Measurements from ENCODE around the gene CDCA5. TPM values are rescaled to one million over a fixed set of nuclear protein-coding genes. Genes with fewer than 3 reads are reported as not detected.
A peak's percentile ranks its signal among the peaks of the same experiment; 100 is the strongest.
"Not testable (repeated sequence)": the region's sequence is repeated elsewhere in the genome, so short reads cannot be mapped to it uniquely, and the experiment has no call there.

Gene CDCA5
- polyA plus RNA-seq, 1 donor = 8.1 TPM

GRCh38 chr11:65118891-65119669 is 35.2 kb upstream of the CDCA5 start:
- DNase-seq (ENCODE audit: low read depth) = not testable (repeated sequence)

DNA sequence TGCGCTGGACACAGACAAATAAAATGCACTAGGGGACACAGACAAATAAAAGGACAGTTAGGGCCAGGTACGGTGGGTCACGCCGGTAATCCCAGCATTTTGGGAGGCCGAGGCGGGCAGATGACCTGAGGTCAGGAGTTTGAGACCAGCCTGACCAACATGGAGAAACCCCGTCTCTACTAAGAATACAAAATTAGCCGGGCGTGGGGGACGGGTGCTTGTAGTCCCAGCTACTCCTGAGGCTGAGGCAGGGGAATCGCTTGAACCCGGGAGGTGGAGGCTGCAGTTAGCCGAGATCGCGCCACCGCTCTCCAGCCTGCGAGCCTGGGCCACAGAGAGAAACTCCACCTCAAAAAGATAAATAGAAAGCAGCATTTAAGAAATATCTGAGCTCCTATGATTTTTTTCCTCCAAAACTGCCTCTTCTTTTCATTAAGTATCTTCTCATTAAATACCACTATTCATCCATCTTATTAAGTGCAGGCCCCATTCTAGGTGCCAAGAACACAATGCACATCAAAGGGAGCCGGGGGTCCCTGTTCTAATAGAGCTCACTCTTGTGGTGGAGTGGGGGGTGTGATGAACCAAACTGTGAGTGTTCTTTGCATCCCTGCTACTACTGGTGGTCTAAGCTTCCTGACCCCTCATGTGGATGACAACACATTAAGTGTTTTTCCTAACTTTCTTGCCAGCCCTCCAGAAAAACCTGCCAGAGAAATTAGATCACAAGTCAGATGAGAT is 34.4 kb upstream of the CDCA5 start:
- DNase-seq (ENCODE audit: low read depth) = no peak

GRCh38 chr11:65117206-65118096 is 33.6 kb upstream of the CDCA5 start, which contains the start of gene ZNHIT2:
Gene ZNHIT2, minus strand, starts transcription at chr11:65117701. Its CDS starts 48 bp downstream, at chr11:65117653.
- peak; percentile 98 for DNase-seq (ENCODE audit: low read depth)

DNA sequence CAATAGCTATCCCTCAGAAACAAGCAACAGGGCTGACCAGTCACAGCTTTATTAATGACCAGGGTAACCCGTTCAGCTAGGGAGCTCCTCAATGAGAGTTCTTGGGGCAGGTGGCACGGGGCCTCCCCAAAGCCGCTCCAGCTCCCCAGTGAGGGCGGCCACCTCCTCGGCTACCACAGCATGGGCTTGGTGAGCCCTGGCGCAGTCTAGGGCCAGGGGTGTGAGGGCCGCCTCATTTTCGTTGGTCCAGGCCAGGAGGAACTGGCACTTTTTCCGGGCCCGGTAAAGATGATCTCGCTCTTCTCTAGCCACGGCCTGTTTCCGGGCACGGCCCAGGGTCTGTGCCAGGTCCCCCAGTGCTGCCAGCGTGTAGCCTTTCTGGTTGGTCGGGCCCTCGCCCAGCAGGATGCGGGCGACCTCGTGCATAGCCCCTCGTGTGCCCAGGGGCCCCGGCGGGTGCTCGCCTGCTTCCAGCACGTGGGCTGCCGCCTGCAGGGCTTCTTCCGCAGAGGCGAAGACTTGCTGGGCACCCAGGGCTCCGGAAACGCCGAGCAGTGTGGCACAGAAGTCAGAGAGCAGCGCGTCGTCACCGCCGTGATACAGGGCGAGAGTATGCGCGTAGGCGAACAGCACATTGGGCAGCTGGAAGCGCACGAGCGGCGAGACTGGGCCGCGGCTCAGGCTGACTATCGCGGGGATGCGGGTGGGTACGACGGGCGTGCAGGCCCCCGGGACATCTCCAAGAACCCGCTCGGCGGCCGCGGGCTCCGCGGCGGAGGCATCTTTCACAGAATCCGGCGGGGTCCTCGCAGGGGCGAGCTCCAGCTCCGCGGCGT is 32.7 kb upstream of the CDCA5 start:
- no peak for DNase-seq (ENCODE audit: low read depth)

- DNase-seq (ENCODE audit: low read depth) = no peak
Measured at GRCh38 chr11:65115361-65116082, 31.7 kb upstream of the CDCA5 start.

DNA sequence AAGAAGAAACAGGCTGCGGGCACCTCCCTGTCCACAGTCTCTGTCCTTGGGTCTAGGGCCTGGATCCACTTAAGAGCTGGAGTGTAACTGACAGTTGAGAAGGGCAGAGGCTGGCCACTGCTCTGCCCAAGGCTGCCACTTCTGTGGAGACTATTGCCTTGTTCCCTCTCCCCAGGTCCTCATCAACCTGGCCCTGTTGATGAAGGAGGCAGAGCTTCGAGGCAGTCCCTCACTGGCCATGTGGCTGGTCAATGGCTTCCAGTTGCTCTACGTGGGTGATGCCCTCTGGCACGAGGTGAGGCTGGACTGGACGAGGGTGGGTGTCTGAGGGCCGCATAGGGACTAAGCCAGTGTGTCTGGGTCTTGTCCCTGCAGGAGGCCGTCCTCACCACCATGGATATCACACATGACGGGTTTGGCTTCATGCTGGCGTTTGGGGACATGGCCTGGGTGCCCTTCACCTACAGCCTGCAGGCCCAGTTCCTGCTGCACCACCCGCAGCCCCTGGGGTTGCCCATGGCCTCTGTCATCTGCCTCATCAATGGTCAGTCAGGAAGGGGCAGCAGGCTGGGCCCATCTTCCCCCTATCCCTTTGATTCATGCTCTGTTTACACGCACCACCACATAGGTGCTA is 30.8 kb upstream of the CDCA5 start:
- DNase-seq (ENCODE audit: low read depth) = no peak

- no peak for DNase-seq (ENCODE audit: low read depth)
Measured at GRCh38 chr11:65113839-65114238, 30.0 kb upstream of the CDCA5 start.

- no peak for DNase-seq (ENCODE audit: low read depth)
Measured at GRCh38 chr11:65113361-65113756, 29.5 kb upstream of the CDCA5 start.

GRCh38 chr11:65112546-65113360 is 28.9 kb upstream of the CDCA5 start:
- no peak for DNase-seq (ENCODE audit: low read depth)

DNA sequence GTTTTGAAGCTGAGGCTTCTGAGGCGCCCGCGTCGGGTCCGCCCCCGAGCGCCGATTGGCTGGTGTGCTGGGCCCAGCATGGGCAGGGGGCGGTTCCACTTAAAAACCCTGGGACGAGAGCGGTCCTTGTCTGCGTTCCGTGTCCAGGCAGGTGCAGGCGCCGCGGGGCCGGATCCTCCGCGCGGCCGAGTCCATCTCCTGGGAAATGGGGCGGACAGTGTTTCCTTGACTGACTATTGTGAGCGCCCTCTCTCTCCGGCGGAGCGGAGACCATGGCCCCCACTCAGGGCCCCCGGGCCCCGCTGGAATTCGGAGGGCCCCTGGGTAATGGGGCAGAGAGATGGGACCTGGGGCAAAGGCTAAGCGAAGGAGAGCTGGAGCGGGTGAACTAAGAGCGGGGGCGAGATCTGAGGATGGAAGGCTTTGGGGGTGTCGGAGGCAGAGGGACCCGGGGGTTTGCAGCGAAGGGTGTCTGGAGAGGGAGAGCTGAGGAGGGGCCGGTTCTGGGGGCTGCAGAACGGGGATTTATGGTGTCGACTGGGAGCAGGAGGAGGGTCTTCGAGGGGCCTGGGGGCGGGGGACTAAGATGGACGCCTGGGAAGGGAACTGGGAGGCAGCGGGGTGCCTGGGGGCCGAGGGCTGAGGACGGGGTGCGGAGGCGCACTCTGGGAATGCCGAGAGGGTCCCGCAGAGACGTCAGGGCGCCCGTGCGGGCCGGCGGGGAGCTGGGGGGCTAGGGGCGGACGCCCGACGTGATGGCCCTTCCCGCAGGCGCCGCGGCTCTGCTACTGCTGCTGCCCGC is 28.1 kb upstream of the CDCA5 start, which contains the start of gene TM7SF2:
Gene TM7SF2, plus strand, starts transcription at position 129 of the 802 bp plus-strand sequence. Its CDS starts 144 bp downstream, at position 273.
- peak; percentile 41 for DNase-seq (ENCODE audit: low read depth)

DNA sequence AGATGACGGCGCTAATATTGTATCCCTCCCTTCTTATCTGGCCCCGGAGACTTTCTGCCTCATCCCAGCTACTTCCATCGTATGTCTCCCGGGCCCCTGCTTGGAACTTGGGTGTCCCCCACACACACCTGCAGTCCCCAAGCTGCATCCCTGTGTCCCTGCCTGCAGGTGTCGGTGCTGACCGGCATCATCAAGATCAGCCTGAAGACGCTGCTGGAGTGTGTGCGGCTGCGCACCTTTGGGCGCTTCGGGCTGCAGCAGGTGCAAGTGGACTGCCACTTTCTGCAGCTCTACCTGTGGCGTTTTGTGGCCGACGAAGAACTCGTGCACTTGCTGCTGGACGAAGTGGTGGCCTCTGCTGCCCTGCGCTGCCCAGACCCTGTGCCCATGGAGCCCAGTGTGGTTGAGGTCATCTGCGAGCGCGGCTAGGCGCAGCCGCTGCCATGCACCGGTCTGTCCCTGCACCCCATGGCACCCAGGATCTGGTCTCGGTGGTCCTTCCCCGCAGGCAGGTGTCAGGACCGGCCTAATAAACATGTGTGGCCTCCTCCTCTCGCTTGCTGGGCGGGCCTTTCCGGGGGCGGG is 27.4 kb upstream of the CDCA5 start:
- no peak for DNase-seq (ENCODE audit: low read depth)

DNA sequence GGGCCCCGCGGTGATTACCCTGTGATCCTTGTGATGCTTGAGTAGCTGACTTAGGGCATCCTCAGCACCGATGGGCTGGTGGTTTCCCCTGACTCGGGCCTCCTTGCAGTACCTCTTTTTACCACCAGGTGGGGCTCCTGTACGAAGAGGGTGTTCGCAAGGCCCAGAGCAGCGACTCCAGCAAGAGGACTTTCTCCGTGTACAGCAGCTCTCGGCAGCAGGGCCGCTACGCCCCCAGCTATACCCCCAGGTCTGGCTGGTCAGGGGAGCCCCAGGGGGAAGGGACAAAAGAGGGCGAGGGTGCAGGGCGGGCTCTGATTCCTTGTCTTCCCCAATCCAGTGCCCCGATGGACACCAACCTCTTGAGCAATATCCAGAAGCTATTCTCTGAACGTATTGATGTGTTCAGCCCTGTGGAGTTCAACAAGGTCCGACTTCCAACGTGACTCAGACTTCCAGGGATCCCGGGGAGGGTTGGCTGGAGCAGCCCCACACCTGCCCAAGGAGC is 26.6 kb upstream of the CDCA5 start:
- peak; percentile 59 for DNase-seq (ENCODE audit: low read depth)

- no peak for DNase-seq (ENCODE audit: low read depth)
Measured at GRCh38 chr11:65109231-65110198, 25.7 kb upstream of the CDCA5 start.

- no peak for DNase-seq (ENCODE audit: low read depth)
Measured at GRCh38 chr11:65108469-65109123, 24.8 kb upstream of the CDCA5 start.

- no peak for DNase-seq (ENCODE audit: low read depth)
Measured at GRCh38 chr11:65107751-65108468, 24.1 kb upstream of the CDCA5 start.

All from forelimb muscle (tissue), 1 donor.